Adrenal gland (tissue), 12 donors: ENCODE data around the gene PRELID3B. TPM values are rescaled to one million over a fixed set of nuclear protein-coding genes. Genes with fewer than 3 reads are reported as not detected.

Source experiments
- DNase-seq, 7 donors: peaks; one replicate each; pipeline ENCODE4 v3.0.0-alpha.2; 2019 to 2020
- H3K27ac ChIP-seq, 5 donors: fragments of 200-600 bp; sonication (generic) in 4 of 5; 1 replicate in 3 of 5; 2 replicates in 2 of 5; pipeline versions ENCODE4 v1.5.1 to v1.8.0; 2016 to 2020; ENCODE audit warnings: mild to moderate bottlenecking in 1 of 5
- H3K27me3 ChIP-seq: fragments of 200-600 bp; 2 replicates; pipeline ENCODE4 v1.8.0; 2021
- H3K36me3 ChIP-seq, 2 donors: fragments of 200-600 bp; replicated peaks in 1 of 2; 1 replicate in 1 of 2; 2 replicates in 1 of 2; pipeline versions ENCODE4 v1.5.1 to v1.8.0; 2018 to 2022
- H3K4me1 ChIP-seq, 2 donors: fragments of 200-600 bp; replicated peaks in 1 of 2; 1 replicate in 1 of 2; 2 replicates in 1 of 2; pipeline versions ENCODE4 v1.5.1 to v1.8.0; 2018 to 2021
- H3K4me3 ChIP-seq, 4 donors: fragments of 200-600 bp; sonication (generic) in 3 of 4; one replicate each; pipeline ENCODE4 v1.5.1; 2016 to 2018
- H3K9me3 ChIP-seq, 3 donors: fragments of 200-600 bp; sonication (generic) in 1 of 3; replicated peaks in 1 of 3; 1 replicate in 2 of 3; 2 replicates in 1 of 3; pipeline versions ENCODE4 v1.5.1 to v1.8.0; 2016 to 2021
- CTCF ChIP-seq, 6 experiments: fragments of 450-650 bp in 4 of 6; fragments of 200-600 bp in 2 of 6; sonication (generic) in 1 of 6; IDR thresholded peaks; 1 replicate in 5 of 6; 2 replicates in 1 of 6; pipeline versions ENCODE4 v1.5.1 to v1.8.0; 2016 to 2021; ENCODE audit warnings: antibody characterized with exemption in 6 of 6, mild to moderate bottlenecking in 2 of 6, moderate library complexity in 1 of 6
- POLR2A ChIP-seq, 2 donors: fragments of 450-650 bp; IDR thresholded peaks; one replicate each; pipeline ENCODE4 v1.6.1; 2017; ENCODE audit warnings: antibody characterized with exemption in 2 of 2, mild to moderate bottlenecking in 2 of 2, moderate library complexity in 1 of 2
- WGBS, 4 donors: extraction: QIAGEN DNeasy Blood & Tissue Kit in 2 of 4; methylation state at CpG; one replicate each; pipeline versions ENCODE4 v1.1.5 to v1.1.7; 2013 to 2017; 5-methylcytosine and 5-hydroxymethylcytosine counted together
- intact Hi-C, 2 donors: fragments of 100-400 bp; cut with DNase I; formaldehyde crosslinking; loops; one replicate each; pipeline versions ENCODE4 v1.14.1 to v1.15.0; 2022 to 2023
- polyA plus RNA-seq, 3 donors: library from polyadenylated mRNA; stranded (reverse); fragments of 200-250 nt in 2 of 3; fragments of 350-450 nt in 1 of 3; fragmentation: Illumina TruSeq in 1 of 3; extraction: RNeasy Lipid Tissue Mini Kit (QIAGEN cat#74804) in 1 of 3; gene quantifications; one replicate each; pipeline ENCODE4 v1.2.3, GENCODE V29; 2013 to 2014
- total RNA-seq, 9 donors: library from RNA; depleted of rRNA in 4 of 9; stranded (reverse); fragments of >200 nt in 4 of 9; fragments of 120-200 nt in 1 of 9; fragmentation: NEBNext Ultra II Directional in 1 of 9; extraction: Animal tissue kit (Norgen Biotek cat#: 25700) in 1 of 9; gene quantifications; one replicate each; pipeline versions ENCODE4 v1.1.0 to v1.2.4, GENCODE V29; 2013 to 2023
- donor health status: healthy with polysubstance abuse.
- donor health status: Bipolar disorder and iron deficiency.
- donor health status: DM: yes; HTN: yes; CAD: no.
- donor health status: DM: no; HTN: no; CAD: no.
- donor health status: DM: no; HTN: no; CAD: no.
- donor health status: DM: yes; HTN: yes; CAD: no.

Gene PRELID3B
- total and polyA plus RNA-seq, 12 donors = 13.3 to 119 (median 47.8) TPM

- Histone ChIP-seq H3K4me3 (no peak overlapping the region), H3K27me3 (no peaks in the 10 kb centered on the region), H3K9me3 (no peaks in the 10 kb centered on the region), H3K36me3 (no peaks in the 10 kb centered on the region), H3K4me1 (peaks cover 11 to 21% of the 10 kb centered on the region in 2 donors), H3K27ac (no peak overlapping the region)
- TF ChIP-seq CTCF (IDR thresholded peaks at IDR 0.05) (no peak), POLR2A (IDR thresholded peaks at IDR 0.05) (no peak)
- 80 to 87% (median 83%) methylated on average over 8 of the region's 8 CpGs for whole genome bisulfite sequencing, 4 donors
- intact Hi-C loops = no loop called here
- DNase-seq = peak in 3 of 7 donors; percentile 0 to 27 (median 16)
These were observed 32.1 kb downstream of the PRELID3B start for GRCh38 chr20:59010321-59010994.

- peak in 4 of 7 donors; percentile 8 to 33 (median 14) for DNase-seq
- intact Hi-C loops = no loop called here
- TF ChIP-seq CTCF (IDR thresholded peaks at IDR 0.05) (no peak), POLR2A (IDR thresholded peaks at IDR 0.05) (no peak)
- H3K36me3 ChIP-seq = no peaks in the 10 kb centered on the region
- no peaks in the 10 kb centered on the region for H3K27me3 ChIP-seq
- peaks cover 17 to 32% of the 10 kb centered on the region in 2 donors for H3K4me1 ChIP-seq
- H3K9me3 ChIP-seq = no peaks in the 10 kb centered on the region
- no peak overlapping the region for H3K4me3 ChIP-seq
- H3K27ac ChIP-seq = peak overlapping the region in 1 of 5 donors; percentile 86
- 85 to 96% (median 92%) methylated on average over 5 to 8 of the region's 8 CpGs for WGBS, 4 donors
These were observed 33.8 kb downstream of the PRELID3B start for GRCh38 chr20:59008715-59009336.

GRCh38 chr20:59007665-59008511 is 34.7 kb downstream of the PRELID3B start:
- 82 to 93% (median 84%) methylated on average over 12 to 24 of the region's 24 CpGs for WGBS, 4 donors
- intact Hi-C loops = no loop called here
- peaks cover 17 to 34% of the 10 kb centered on the region in 2 donors for H3K4me1 ChIP-seq
- H3K27me3 ChIP-seq = no peaks in the 10 kb centered on the region
- no peak for TF ChIP-seq CTCF (IDR thresholded peaks at IDR 0.05)
- no peak for TF ChIP-seq POLR2A (IDR thresholded peaks at IDR 0.05)
- no peaks in the 10 kb centered on the region for H3K9me3 ChIP-seq
- H3K36me3 ChIP-seq = no peaks in the 10 kb centered on the region
- peak in 6 of 7 donors; percentile 38 to 72 (median 57) for DNase-seq
- H3K27ac ChIP-seq = peak overlapping the region; percentile 25 to 87 (median 75)
- H3K4me3 ChIP-seq = peak overlapping the region in 1 of 4 donors; percentile 82
